Neural cell (in vitro differentiated cells): ENCODE results near the gene PAIP2.

Experiments used
- CTCF ChIP-seq: fragments of 450-650 bp; IDR thresholded peaks from 2 replicates; pipeline ENCODE4 v1.5.1; 2014; ENCODE audit warnings: antibody characterized with exemption, mild to moderate bottlenecking, moderate library complexity; ENCODE audit not compliant: poor library complexity, severe bottlenecking
- EP300 ChIP-seq: fragments of 450-650 bp; conservative IDR thresholded peaks from 2 replicates; pipeline ENCODE4 v1.6.1; 2014; ENCODE audit warnings: antibody characterized with exemption, mild to moderate bottlenecking, moderate library complexity; ENCODE audit not compliant: poor library complexity, severe bottlenecking
- EZH2 ChIP-seq: fragments of 200-600, 300-800 bp; shearing (Covaris generic), sonication (generic); IDR thresholded peaks from 2 replicates; pipeline ENCODE4 v1.6.1; 2014; ENCODE audit warnings: antibody characterized with exemption, low read length, borderline replicate concordance, mild to moderate bottlenecking; ENCODE audit not compliant: insufficient read depth, poor library complexity, severe bottlenecking
- POLR2AphosphoS5 ChIP-seq: IDR thresholded peaks from 2 replicates; pipeline ENCODE4 v1.6.1; 2012
- RAD21 ChIP-seq: fragments of 450-650 bp; conservative IDR thresholded peaks from 2 replicates; pipeline ENCODE4 v1.6.1; 2014; ENCODE audit warnings: antibody characterized with exemption, mild to moderate bottlenecking, moderate library complexity
- SMC3 ChIP-seq: fragments of 450-650 bp; conservative IDR thresholded peaks from 2 replicates; pipeline ENCODE4 v1.6.1; 2014; ENCODE audit warnings: antibody characterized with exemption, mild to moderate bottlenecking, moderate library complexity; ENCODE audit not compliant: poor library complexity
- TAF1 ChIP-seq: IDR thresholded peaks from 2 replicates; pipeline ENCODE4 v1.6.1; 2012; ENCODE audit warnings: low read depth

GRCh38 chr5:139397921-139398320 lies 56.3 kb downstream of the PAIP2 start:
- no peak for TF ChIP-seq CTCF
- no peak for TF ChIP-seq EP300
- no peak for TF ChIP-seq EZH2
- no peak for TF ChIP-seq RAD21
- TF ChIP-seq POLR2AphosphoS5: no peak
- no peak for TF ChIP-seq TAF1
- TF ChIP-seq SMC3: no peak
